Left ventricle myocardium inferior (tissue), 1 donor: Measurements from ENCODE around the gene ARRB1. TPM values are rescaled to one million over a fixed set of nuclear protein-coding genes. Genes with fewer than 3 reads are reported as not detected.

Source experiments
- DNase-seq: peaks from one replicate; pipeline ENCODE4 v3.0.0-alpha.2; 2020
- H3K27ac ChIP-seq: fragments of 200-600 bp; replicated peaks from 2 replicates; pipeline ENCODE4 v1.8.0; 2021
- H3K27me3 ChIP-seq: fragments of 200-600 bp; 2 replicates; pipeline ENCODE4 v1.8.0; 2021; ENCODE audit warnings: low read depth
- H3K36me3 ChIP-seq: fragments of 200-600 bp; 2 replicates; pipeline ENCODE4 v1.8.0; 2021
- H3K4me1 ChIP-seq: fragments of 200-600 bp; 2 replicates; pipeline ENCODE4 v1.8.0; 2021
- H3K4me3 ChIP-seq: fragments of 200-600 bp; 2 replicates; pipeline ENCODE4 v1.8.0; 2021; ENCODE audit warnings: mild to moderate bottlenecking, moderate library complexity
- H3K9me3 ChIP-seq: fragments of 200-600 bp; replicated peaks from 2 replicates; pipeline ENCODE4 v1.8.0; 2021
- intact Hi-C: fragments of 100-400 bp; cut with micrococcal nuclease; formaldehyde crosslinking; loops from one replicate; pipeline ENCODE4 v1.11.0; 2022
- total RNA-seq: library from RNA; stranded (reverse); fragmentation: NEBNext Ultra II Directional; extraction: Animal tissue kit (Norgen Biotek cat#: 25700); gene quantifications from one replicate; pipeline ENCODE4 v1.2.1, GENCODE V29; 2021
- TF ChIP-seq, protein P1 (sequence below): fragments of 200-600 bp; IDR thresholded peaks from 2 replicates; pipeline ENCODE4 v1.8.0; 2021; ENCODE audit warnings: antibody characterized with exemption, mild to moderate bottlenecking, borderline replicate concordance
- donor health status: DM: no; HTN: yes; CAD: no; lungs with severe emphysema.

Gene ARRB1
- total RNA-seq, 1 donor from 2014 or later = 25.9 TPM

DNA sequence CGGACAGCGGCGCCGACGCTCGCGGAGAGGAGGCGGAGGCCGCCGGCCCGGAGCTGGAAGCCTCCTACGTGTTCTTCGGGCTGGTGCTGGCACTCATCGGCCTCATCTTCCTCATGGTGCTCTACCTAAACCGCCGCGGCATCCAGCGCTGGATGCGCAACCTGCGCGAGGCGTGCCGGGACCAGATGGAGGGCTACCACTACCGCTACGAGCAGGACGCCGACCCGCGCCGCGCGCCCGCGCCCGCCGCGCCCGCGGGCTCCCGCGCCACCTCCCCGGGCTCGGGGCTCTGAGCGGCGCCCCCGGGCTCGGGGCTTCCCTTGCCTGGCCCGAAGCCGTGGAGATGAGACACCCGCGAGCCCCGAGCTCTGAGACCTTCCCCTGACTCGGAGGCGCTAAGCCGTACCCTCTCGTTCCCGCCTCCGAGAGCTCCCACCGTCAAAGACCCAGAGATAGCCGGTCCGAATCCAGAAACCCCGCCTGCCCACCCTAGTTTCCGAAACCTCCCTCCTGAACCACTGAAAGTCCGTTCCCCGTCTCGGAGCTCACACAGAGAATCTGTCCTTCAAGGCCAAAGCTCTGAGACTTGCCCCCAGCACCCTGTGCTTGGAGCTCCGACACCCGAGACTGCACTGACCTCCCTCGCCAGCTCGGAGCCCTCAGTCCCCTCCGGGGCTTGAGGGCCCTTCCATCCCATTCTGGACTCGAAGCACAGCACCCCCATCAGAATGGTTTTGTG, 109.4 kb downstream of the ARRB1 start:
- H3K9me3 ChIP-seq = no peaks in the 10 kb centered on the region
- DNase-seq = no peak
- peak overlapping the region; percentile 61 for H3K4me3 ChIP-seq
- intact Hi-C loops = loop anchor here (10.0 kb wide), 1 partner anchor 217 kb away; no protein-coding TSS in a partner anchor
- TF ChIP-seq, protein P1, sequence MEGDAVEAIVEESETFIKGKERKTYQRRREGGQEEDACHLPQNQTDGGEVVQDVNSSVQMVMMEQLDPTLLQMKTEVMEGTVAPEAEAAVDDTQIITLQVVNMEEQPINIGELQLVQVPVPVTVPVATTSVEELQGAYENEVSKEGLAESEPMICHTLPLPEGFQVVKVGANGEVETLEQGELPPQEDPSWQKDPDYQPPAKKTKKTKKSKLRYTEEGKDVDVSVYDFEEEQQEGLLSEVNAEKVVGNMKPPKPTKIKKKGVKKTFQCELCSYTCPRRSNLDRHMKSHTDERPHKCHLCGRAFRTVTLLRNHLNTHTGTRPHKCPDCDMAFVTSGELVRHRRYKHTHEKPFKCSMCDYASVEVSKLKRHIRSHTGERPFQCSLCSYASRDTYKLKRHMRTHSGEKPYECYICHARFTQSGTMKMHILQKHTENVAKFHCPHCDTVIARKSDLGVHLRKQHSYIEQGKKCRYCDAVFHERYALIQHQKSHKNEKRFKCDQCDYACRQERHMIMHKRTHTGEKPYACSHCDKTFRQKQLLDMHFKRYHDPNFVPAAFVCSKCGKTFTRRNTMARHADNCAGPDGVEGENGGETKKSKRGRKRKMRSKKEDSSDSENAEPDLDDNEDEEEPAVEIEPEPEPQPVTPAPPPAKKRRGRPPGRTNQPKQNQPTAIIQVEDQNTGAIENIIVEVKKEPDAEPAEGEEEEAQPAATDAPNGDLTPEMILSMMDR = peak; percentile 3
- no peak overlapping the region for H3K27ac ChIP-seq
- H3K36me3 ChIP-seq = no peaks in the 10 kb centered on the region
- H3K27me3 ChIP-seq = peaks cover 81% of the 10 kb centered on the region
- peaks cover 19% of the 10 kb centered on the region for H3K4me1 ChIP-seq

DNA sequence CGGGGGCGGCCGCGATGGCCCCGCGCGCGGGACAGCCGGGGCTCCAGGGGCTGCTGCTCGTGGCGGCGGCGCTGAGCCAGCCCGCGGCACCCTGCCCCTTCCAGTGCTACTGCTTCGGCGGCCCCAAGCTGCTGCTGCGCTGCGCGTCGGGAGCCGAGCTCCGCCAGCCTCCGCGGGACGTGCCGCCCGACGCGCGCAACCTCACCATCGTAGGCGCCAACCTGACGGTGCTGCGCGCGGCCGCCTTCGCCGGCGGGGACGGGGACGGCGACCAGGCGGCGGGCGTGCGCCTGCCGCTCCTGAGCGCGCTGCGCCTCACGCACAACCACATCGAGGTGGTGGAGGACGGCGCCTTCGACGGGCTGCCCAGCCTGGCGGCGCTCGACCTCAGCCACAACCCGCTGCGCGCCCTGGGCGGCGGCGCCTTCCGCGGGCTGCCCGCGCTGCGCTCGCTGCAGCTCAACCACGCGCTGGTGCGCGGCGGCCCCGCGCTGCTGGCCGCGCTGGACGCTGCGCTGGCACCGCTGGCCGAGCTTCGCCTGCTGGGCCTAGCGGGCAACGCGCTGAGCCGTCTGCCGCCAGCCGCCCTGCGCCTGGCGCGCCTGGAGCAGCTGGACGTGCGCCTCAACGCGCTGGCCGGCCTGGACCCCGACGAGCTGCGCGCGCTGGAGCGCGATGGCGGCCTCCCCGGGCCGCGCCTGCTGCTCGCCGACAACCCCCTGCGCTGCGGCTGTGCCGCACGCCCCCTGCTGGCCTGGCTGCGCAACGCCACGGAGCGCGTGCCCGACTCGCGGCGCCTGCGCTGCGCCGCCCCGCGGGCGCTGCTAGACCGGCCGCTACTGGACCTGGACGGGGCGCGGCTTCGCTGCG, 110.2 kb downstream of the ARRB1 start:
- no peaks in the 10 kb centered on the region for H3K36me3 ChIP-seq
- peaks cover 19% of the 10 kb centered on the region for H3K4me1 ChIP-seq
- no peak overlapping the region for H3K27ac ChIP-seq
- H3K9me3 ChIP-seq = no peaks in the 10 kb centered on the region
- DNase-seq = peak; percentile 83
- intact Hi-C loops = loop anchor here (10.0 kb wide), 1 partner anchor 216 kb away; no protein-coding TSS in a partner anchor
- peaks cover 87% of the 10 kb centered on the region for H3K27me3 ChIP-seq
- TF ChIP-seq, protein P1 = peak; percentile 95
- H3K4me3 ChIP-seq = peak overlapping the region; percentile 61

DNA sequence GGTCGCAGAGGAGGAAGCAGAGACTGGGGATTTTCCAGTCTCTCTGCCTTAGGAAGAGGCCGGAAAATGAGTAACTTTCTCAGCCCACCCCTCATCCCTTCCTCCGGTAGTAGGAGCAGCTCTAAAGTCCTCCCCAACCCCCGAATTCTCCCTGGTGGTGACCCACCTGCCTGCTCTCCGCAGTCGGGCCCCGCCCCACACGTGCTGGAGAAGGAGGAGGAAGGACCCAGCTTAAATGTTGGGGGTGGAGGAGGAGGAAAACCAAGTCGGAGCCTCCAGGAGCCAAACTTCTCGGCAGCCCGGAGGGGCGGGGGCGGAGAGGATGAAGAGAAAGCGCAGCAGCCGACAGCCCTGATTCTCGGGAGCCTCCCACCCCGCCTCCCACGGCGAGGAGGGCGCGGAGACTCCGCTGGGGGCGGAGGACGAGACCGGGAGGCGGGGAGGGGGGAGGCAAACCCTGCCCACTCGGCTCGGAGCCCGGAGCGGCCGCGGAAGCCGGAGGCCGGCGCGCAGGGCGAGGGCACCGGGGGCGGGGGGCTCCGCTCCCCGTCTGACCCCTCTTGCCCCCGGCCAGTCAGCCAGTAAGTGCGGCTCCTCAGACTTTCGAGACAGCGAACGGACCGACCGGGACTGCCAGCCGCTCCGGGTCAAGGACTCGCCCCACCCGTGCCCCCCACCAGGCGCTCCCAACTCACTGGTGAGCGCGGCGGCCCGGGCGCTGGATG, 111.0 kb downstream of the ARRB1 start, which contains the start of gene TPBGL:
TPBGL (plus strand) TSS at position 464 of the 725 bp plus-strand sequence. CDS start 276 bp downstream, outside the sequence.
- H3K27ac ChIP-seq = no peak within 1 kb of the TSS
- no peaks in the 10 kb centered on the region for H3K9me3 ChIP-seq
- H3K4me1 ChIP-seq = peaks cover 19% of the 10 kb centered on the region
- peak within 1 kb of the TSS; percentile 61 for H3K4me3 ChIP-seq
- peaks cover 89% of the 10 kb centered on the region for H3K27me3 ChIP-seq
- DNase-seq = no peak
- no peaks in the 10 kb centered on the region for H3K36me3 ChIP-seq
- intact Hi-C loops = loop anchor here (10.0 kb wide), 1 partner anchor 216 kb away; no protein-coding TSS in a partner anchor
- TF ChIP-seq, protein P1 = no peak

DNA sequence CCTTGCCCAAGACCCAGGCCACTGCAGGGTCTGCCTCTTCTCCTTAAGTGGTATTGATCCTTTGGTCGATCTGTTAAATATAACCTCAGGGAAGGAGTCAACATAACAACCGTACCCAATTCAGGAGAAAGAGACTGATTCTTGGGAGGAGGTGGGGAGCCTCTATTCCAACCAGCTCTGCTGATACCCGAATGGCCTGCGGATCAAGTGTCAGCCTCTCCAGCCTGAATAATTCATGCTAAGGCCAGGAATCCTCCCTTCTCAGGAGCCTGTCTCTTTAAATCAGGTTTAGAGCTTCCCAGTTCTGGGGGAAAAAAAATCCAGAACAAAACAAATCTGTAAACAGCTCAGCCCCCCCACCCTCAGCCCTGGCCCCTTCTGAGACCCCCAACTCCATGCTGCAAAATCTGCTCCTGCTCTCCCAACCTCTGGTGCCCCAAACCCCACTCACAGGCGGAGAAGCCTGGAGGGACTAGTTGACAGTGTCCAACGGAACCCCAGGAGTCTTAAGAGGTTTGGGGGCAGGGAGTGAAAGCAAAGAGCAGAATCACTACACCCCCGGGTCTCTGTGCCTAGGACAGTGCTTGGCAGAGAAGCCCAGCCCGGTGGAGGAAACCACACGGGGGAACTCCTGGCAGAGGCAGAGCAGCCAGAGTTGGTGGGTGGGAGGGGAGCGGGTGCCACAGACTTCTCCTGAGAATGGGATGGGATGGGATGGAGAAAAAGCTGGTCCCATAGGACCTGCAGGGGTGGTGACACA, 111.8 kb downstream of the ARRB1 start:
- DNase-seq = no peak
- Histone ChIP-seq H3K4me3 (no peak overlapping the region), H3K9me3 (no peaks in the 10 kb centered on the region), H3K27ac (no peak overlapping the region), H3K36me3 (no peaks in the 10 kb centered on the region), H3K27me3 (peaks cover 89% of the 10 kb centered on the region), H3K4me1 (peaks cover 19% of the 10 kb centered on the region)
- TF ChIP-seq, protein P1 = no peak
- intact Hi-C loops = loop anchor here (10.0 kb wide), 1 partner anchor 215 kb away; no protein-coding TSS in a partner anchor
